Fibroblast of lung (primary cell): ENCODE results near the gene PTPN21. TPM values are rescaled to one million over a fixed set of nuclear protein-coding genes. Genes with fewer than 3 reads are reported as not detected.

ENCODE experiments used
- DNase-seq, 2 donors: peaks; one replicate each; pipeline versions ENCODE4 v3.0.0 to v3.0.0-alpha.2; 2010; ENCODE audit warnings: low read depth in 2 of 2
- H2AFZ ChIP-seq: 2 replicates; pipeline ENCODE4 v1.5.1; 2012; ENCODE audit warnings: low read length, control low read depth, inconsistent platforms
- H3K27ac ChIP-seq: 2 replicates; pipeline ENCODE4 v1.5.1; 2011; ENCODE audit warnings: low read length, control low read depth; ENCODE audit not compliant: insufficient read depth
- H3K27me3 ChIP-seq: 2 replicates; pipeline ENCODE4 v1.5.1; 2011; ENCODE audit warnings: mild to moderate bottlenecking, low read length; ENCODE audit not compliant: control insufficient read depth, insufficient read depth
- H3K36me3 ChIP-seq: 2 replicates; pipeline ENCODE4 v1.5.1; 2011; ENCODE audit warnings: low read length; ENCODE audit not compliant: control insufficient read depth, insufficient read depth
- H3K4me1 ChIP-seq: 2 replicates; pipeline ENCODE4 v1.5.1; 2011; ENCODE audit warnings: low read length; ENCODE audit not compliant: control insufficient read depth, insufficient read depth; ENCODE audit errors: extremely low read depth
- H3K4me2 ChIP-seq: 2 replicates; pipeline ENCODE4 v1.5.1; 2011; ENCODE audit warnings: low read length, control low read depth; ENCODE audit not compliant: insufficient read depth; ENCODE audit errors: extremely low read depth
- H3K4me3 ChIP-seq, 4 experiments: fragments of 200-600 bp in 1 of 4; sonication (generic) in 1 of 4; replicated peaks in 1 of 4; 2 replicates each; pipeline ENCODE4 v1.5.1; 2011 to 2016; ENCODE audit warnings: low read length in 4 of 4, low read depth in 3 of 4, mild to moderate bottlenecking in 3 of 4, control low read depth in 2 of 4, inconsistent platforms in 1 of 4, mixed read lengths in 1 of 4; ENCODE audit not compliant: insufficient read depth in 1 of 4; ENCODE audit errors: control extremely low read depth in 1 of 4
- H3K79me2 ChIP-seq: 2 replicates; pipeline ENCODE4 v1.5.1; 2012; ENCODE audit warnings: mild to moderate bottlenecking, low read length, inconsistent platforms; ENCODE audit not compliant: control insufficient read depth, insufficient read depth
- H3K9ac ChIP-seq: 2 replicates; pipeline ENCODE4 v1.5.1; 2011; ENCODE audit warnings: mild to moderate bottlenecking, low read length, control low read depth; ENCODE audit not compliant: insufficient read depth
- H3K9me3 ChIP-seq: 2 replicates; pipeline ENCODE4 v1.5.1; 2012; ENCODE audit warnings: low read depth, low read length; ENCODE audit not compliant: control insufficient read depth, insufficient read depth
- H4K20me1 ChIP-seq: 2 replicates; pipeline ENCODE4 v1.5.1; 2011; ENCODE audit warnings: low read length; ENCODE audit not compliant: control insufficient read depth, insufficient read depth; ENCODE audit errors: extremely low read depth
- CTCF ChIP-seq, 2 donors: IDR thresholded peaks in 1 of 2; conservative IDR thresholded peaks in 1 of 2; 1 replicate in 1 of 2; 2 replicates in 1 of 2; pipeline ENCODE4 v1.5.1; 2011 to 2012; ENCODE audit warnings: low read length in 2 of 2, control low read depth in 1 of 2, inconsistent platforms in 1 of 2, low read depth in 1 of 2, mild to moderate bottlenecking in 1 of 2
- EZH2 ChIP-seq: IDR thresholded peaks from 2 replicates; pipeline ENCODE4 v1.5.1; 2012; ENCODE audit warnings: low read length, control low read depth, mild to moderate bottlenecking; ENCODE audit errors: missing control alignments
- polyA plus RNA-seq, 2 donors: library from polyadenylated mRNA; depleted of rRNA in 1 of 2; stranded (reverse) in 1 of 2; unstranded in 1 of 2; fragments of >200 nt; gene quantifications; 2 replicates each; pipeline ENCODE4 v1.2.1, GENCODE V29; 2011 to 2012; ENCODE audit warnings: missing spikeins in 1 of 2
- total RNA-seq: library from RNA; depleted of rRNA; stranded (reverse); fragments of >200 nt; gene quantifications from 2 replicates; pipeline ENCODE4 v1.2.1, GENCODE V29; 2014

PTPN21 gene
- total and polyA plus RNA-seq, 2 donors (not counting 1 experiment from before 2014, with no cell fraction given), result 13.2 to 13.7 TPM

- Histone ChIP-seq H3K4me2 (no peak overlapping the region), H2AFZ (no peak overlapping the region), H3K9me3 (no peaks in the 10 kb centered on the region), H3K4me3 (no peak overlapping the region), H3K27ac (no peak overlapping the region), H3K4me1 (peaks cover 2% of the 10 kb centered on the region), H3K9ac (no peak overlapping the region), H3K27me3 (no peaks in the 10 kb centered on the region), H3K79me2 (peaks cover 42% of the 10 kb centered on the region), H3K36me3 (peaks cover 8% of the 10 kb centered on the region), H4K20me1 (no peaks in the 10 kb centered on the region)
- TF ChIP-seq EZH2 (no peak), CTCF (conservative IDR thresholded peaks at IDR 0.05 in 1 of 2, IDR thresholded peaks at IDR 0.05 in 1 of 2; ENCODE audit: low read depth in 1 of 2, low read length in 2 of 2) (no peak)
- no peak for DNase-seq
These were observed 4.7 kb downstream of the PTPN21 start for GRCh38 chr14:88550078-88550477.

- Histone ChIP-seq H3K9ac (no peak overlapping the region), H3K36me3 (peaks cover 8% of the 10 kb centered on the region), H4K20me1 (no peaks in the 10 kb centered on the region), H3K9me3 (no peaks in the 10 kb centered on the region), H3K79me2 (peaks cover 26% of the 10 kb centered on the region), H3K4me1 (peaks cover under 1% of the 10 kb centered on the region), H3K4me2 (no peak overlapping the region), H3K27ac (no peak overlapping the region), H3K4me3 (no peak overlapping the region), H2AFZ (no peak overlapping the region), H3K27me3 (no peaks in the 10 kb centered on the region)
- no peak for DNase-seq
- TF ChIP-seq CTCF (conservative IDR thresholded peaks at IDR 0.05 in 1 of 2, IDR thresholded peaks at IDR 0.05 in 1 of 2; ENCODE audit: low read depth in 1 of 2, low read length in 2 of 2), result no peak
- no peak for TF ChIP-seq EZH2
These were observed 7.4 kb downstream of the PTPN21 start for GRCh38 chr14:88547386-88547780.

- H3K9me3 ChIP-seq, result no peaks in the 10 kb centered on the region
- H3K4me1 ChIP-seq, result no peaks in the 10 kb centered on the region
- H3K79me2 ChIP-seq, result peaks cover 21% of the 10 kb centered on the region
- TF ChIP-seq EZH2 (no peak), CTCF (conservative IDR thresholded peaks at IDR 0.05 in 1 of 2, IDR thresholded peaks at IDR 0.05 in 1 of 2; ENCODE audit: low read depth in 1 of 2, low read length in 2 of 2) (no peak)
- H3K9ac ChIP-seq, result no peak overlapping the region
- H3K4me3 ChIP-seq, result no peak overlapping the region
- no peak for DNase-seq
- H3K27me3 ChIP-seq, result no peaks in the 10 kb centered on the region
- no peak overlapping the region for H2AFZ ChIP-seq
- H4K20me1 ChIP-seq, result no peaks in the 10 kb centered on the region
- no peak overlapping the region for H3K4me2 ChIP-seq
- no peak overlapping the region for H3K27ac ChIP-seq
- peaks cover 8% of the 10 kb centered on the region for H3K36me3 ChIP-seq
These were observed 8.0 kb downstream of the PTPN21 start for GRCh38 chr14:88546621-88547385.
